HepG2 (cell line): ENCODE data around the gene SLC24A5. TPM values are rescaled to one million over a fixed set of nuclear protein-coding genes. Genes with fewer than 3 reads are reported as not detected.

Source experiments
- ATAC-seq: fragments of 200-7000 bp; cut with Tn5 transposase; 3 replicates; pipeline ENCODE4 v1.9.1; 2020; ENCODE audit warnings: mild to moderate bottlenecking, moderate library complexity
- BruUV-seq: library from RNA; stranded (reverse); fragments of 400-500 nt; replicated peaks from 2 replicates; lab custom pipeline; 2021; lab: Mats Ljungman, UMichigan
- CTCF ChIA-PET: fragments of 300-600 bp; formaldehyde crosslinking; extraction: SDS; loops from one replicate; lab custom pipeline; 2021; ENCODE audit warnings: low total read pairs, inconsistent platforms, low intra/inter-chr PET ratio; lab: Yijun Ruan, JAX
- POLR2A ChIA-PET: fragments of 350-600 bp; sonication (Branson Sonifier 250); formaldehyde crosslinking; loops from one replicate; lab custom pipeline; 2020; ENCODE audit warnings: antibody characterized with exemption, inconsistent platforms; lab: Yijun Ruan, JAX
- DNase-seq: peaks from one replicate; pipeline ENCODE4 v3.0.0-alpha.2; 2015; ENCODE audit warnings: low spot score
- FAIRE-seq: peaks from 3 replicates; lab custom pipeline; 2011; peaks lifted over from hg19 to GRCh38; lab: Jason Lieb, UNC
- H2AFZ ChIP-seq: one replicate; pipeline ENCODE4 v1.6.1; 2011; ENCODE audit warnings: low read length, inconsistent platforms
- H3K27ac ChIP-seq: fragments of 300-600 bp; 3 replicates; pipeline ENCODE4 v1.8.0; 2011; ENCODE audit warnings: mixed run types, mild to moderate bottlenecking, mixed read lengths, low read length, inconsistent platforms; ENCODE audit not compliant: insufficient read depth; ENCODE audit errors: extremely low read length
- H3K27me3 ChIP-seq, 2 experiments: fragments of 200-600 bp in 1 of 2; 2 replicates in 1 of 2; 3 replicates in 1 of 2; pipeline versions ENCODE4 v1.6.0 to v1.8.0; 2011; ENCODE audit warnings: low read length in 2 of 2, mild to moderate bottlenecking in 2 of 2, moderate library complexity in 2 of 2, inconsistent platforms in 1 of 2; ENCODE audit not compliant: insufficient read depth in 2 of 2, control insufficient read depth in 1 of 2
- H3K36me3 ChIP-seq, 2 experiments: fragments of 200-600 bp in 1 of 2; replicated peaks in 1 of 2; 2 replicates in 1 of 2; 3 replicates in 1 of 2; pipeline versions ENCODE4 v1.5.1 to v1.8.0; 2011; ENCODE audit warnings: low read length in 2 of 2, inconsistent platforms in 1 of 2; ENCODE audit not compliant: insufficient read depth in 2 of 2, control insufficient read depth in 1 of 2
- H3K4me1 ChIP-seq: 2 replicates; pipeline ENCODE4 v1.5.1; 2012; ENCODE audit warnings: low read length, inconsistent platforms; ENCODE audit not compliant: insufficient read depth
- H3K4me2 ChIP-seq: 2 replicates; pipeline ENCODE4 v1.6.0; 2011; ENCODE audit warnings: low read depth, low read length, inconsistent platforms
- H3K4me3 ChIP-seq, 3 experiments: fragments of 200-600 bp in 1 of 3; sonication (generic), shearing (Covaris generic) in 1 of 3; replicated peaks in 1 of 3; 2 replicates each; pipeline ENCODE4 v1.5.1; 2011 to 2016; ENCODE audit warnings: low read length in 3 of 3, inconsistent platforms in 2 of 3, low read depth in 2 of 3, mild to moderate bottlenecking in 2 of 3, control low read depth in 1 of 3, mixed read lengths in 1 of 3; ENCODE audit not compliant: insufficient read depth in 1 of 3
- H3K79me2 ChIP-seq: one replicate; pipeline ENCODE4 v1.6.1; 2011; ENCODE audit warnings: low read length, inconsistent platforms; ENCODE audit not compliant: insufficient read depth
- H3K9ac ChIP-seq: 2 replicates; pipeline ENCODE4 v1.6.0; 2011; ENCODE audit warnings: mild to moderate bottlenecking, low read depth, low read length, inconsistent platforms; ENCODE audit not compliant: insufficient read depth
- H3K9me3 ChIP-seq: 2 replicates; pipeline ENCODE4 v1.5.1; 2012; ENCODE audit warnings: mild to moderate bottlenecking, low read length
- H4K20me1 ChIP-seq: 2 replicates; pipeline ENCODE4 v1.6.0; 2011; ENCODE audit warnings: inconsistent platforms, mild to moderate bottlenecking, low read length, moderate library complexity; ENCODE audit not compliant: insufficient read depth
- BCLAF1 ChIP-seq: fragments of 450-650 bp; IDR thresholded peaks from 2 replicates; pipeline ENCODE4 v1.6.1; 2017; ENCODE audit warnings: mild to moderate bottlenecking
- CBX1 ChIP-seq: IDR thresholded peaks from one replicate; pipeline ENCODE4 v1.6.1; 2016; ENCODE audit warnings: antibody characterized with exemption, low read depth
- DZIP1 ChIP-seq: sonication (generic); formaldehyde crosslinking; IDR thresholded peaks from 2 replicates; pipeline ENCODE4 v1.5.0; 2020; ENCODE audit warnings: mild to moderate bottlenecking, missing genetic modification reagents
- FOXO1 ChIP-seq: sonication (generic); formaldehyde crosslinking; IDR thresholded peaks from 2 replicates; pipeline ENCODE4 v1.4.0; 2020; ENCODE audit warnings: missing genetic modification reagents
- FOXP1 ChIP-seq, 2 experiments: fragments of 450-650 bp in 1 of 2; IDR thresholded peaks; 2 replicates each; pipeline ENCODE4 v1.6.1; 2017 to 2018; ENCODE audit warnings: antibody characterized with exemption in 1 of 2
- IRX3 ChIP-seq: sonication (generic); formaldehyde crosslinking; IDR thresholded peaks from 2 replicates; pipeline ENCODE4 v1.8.1; 2023; ENCODE audit warnings: mild to moderate bottlenecking, low read depth, missing genetic modification reagents, borderline replicate concordance
- MAFG ChIP-seq: sonication (generic); formaldehyde crosslinking; IDR thresholded peaks from 2 replicates; pipeline ENCODE4 v1.5.1; 2020; ENCODE audit warnings: mild to moderate bottlenecking, missing genetic modification reagents
- NFE2L1 ChIP-seq: sonication (generic); formaldehyde crosslinking; IDR thresholded peaks from 2 replicates; pipeline ENCODE4 v1.4.0; 2020; ENCODE audit warnings: missing genetic modification reagents, mild to moderate bottlenecking, borderline replicate concordance
- PAX8 ChIP-seq: sonication (generic); formaldehyde crosslinking; IDR thresholded peaks from 2 replicates; pipeline ENCODE4 v1.8.0; 2022; ENCODE audit warnings: mild to moderate bottlenecking, missing genetic modification reagents, borderline replicate concordance
- SMARCE1 ChIP-seq: fragments of 450-650 bp; IDR thresholded peaks from 2 replicates; pipeline ENCODE4 v1.6.1; 2017; ENCODE audit warnings: borderline replicate concordance
- SP1 ChIP-seq, 2 experiments: fragments of 450-650 bp in 1 of 2; sonication (generic) in 1 of 2; formaldehyde crosslinking in 1 of 2; IDR thresholded peaks; 2 replicates each; pipeline versions ENCODE4 v1.4.0 to v1.6.1; 2016 to 2020; ENCODE audit warnings: missing genetic modification reagents in 1 of 2
- TBL1XR1 ChIP-seq: fragments of 150-350 bp; IDR thresholded peaks from 2 replicates; pipeline ENCODE4 v1.6.1; 2014; ENCODE audit warnings: borderline replicate concordance, low read length; ENCODE audit not compliant: partially characterized antibody
- ZNF513 ChIP-seq: sonication (generic); formaldehyde crosslinking; conservative IDR thresholded peaks from 2 replicates; pipeline ENCODE4 v1.5.0; 2020; ENCODE audit warnings: missing genetic modification reagents
- ZNF564 ChIP-seq: sonication (generic); formaldehyde crosslinking; IDR thresholded peaks from 2 replicates; pipeline ENCODE4 v1.8.1; 2023; ENCODE audit warnings: mild to moderate bottlenecking, missing genetic modification reagents
- ZNF770 ChIP-seq: sonication (generic); formaldehyde crosslinking; IDR thresholded peaks from 2 replicates; pipeline ENCODE4 v1.5.0; 2020; ENCODE audit warnings: mild to moderate bottlenecking, missing genetic modification reagents
- WGBS: methylation state at CpG from one replicate; pipeline ENCODE4 v1.1.6; 2017; ENCODE audit warnings: low lambda C conversion rate; 5-methylcytosine and 5-hydroxymethylcytosine counted together
- in situ Hi-C: cut with HindIII; loops from 2 replicates; pipeline ENCODE4 v1.10.0; 2017; ENCODE audit warnings: low pct_unique_long_range_greater_than_20kb; ENCODE audit not compliant: extremely low pct_ligation_motif_present
- intact Hi-C: fragments of 100-400 bp; cut with micrococcal nuclease; formaldehyde crosslinking; loops from one replicate; pipeline ENCODE4 v1.10.0; 2022; ENCODE audit not compliant: unreplicated experiment
- polyA plus RNA-seq, 8 experiments: library from polyadenylated mRNA; depleted of rRNA in 3 of 8; stranded (reverse) in 7 of 8; unstranded in 1 of 8; fragments of >200 nt; fragmentation: Illumina TruSeq in 4 of 8; extraction: Trizol in 4 of 8; gene quantifications; 2 replicates each; pipeline versions ENCODE4 v1.2.1 to v1.2.3, GENCODE V29; 2011 to 2016; ENCODE audit warnings: low read depth in 4 of 8, missing spikeins in 1 of 8, mixed read lengths in 1 of 8; ENCODE audit not compliant: insufficient read depth in 1 of 8
- total RNA-seq, 5 experiments: library from RNA; depleted of rRNA; stranded (reverse); fragments of >200 nt; fragmentation: Illumina TruSeq; extraction: Trizol; gene quantifications; 2 replicates each; pipeline ENCODE4 v1.2.3, GENCODE V29; 2016; ENCODE audit warnings: low read depth in 1 of 5

Gene SLC24A5
- total and polyA plus RNA-seq, 2 of the 13 experiments (the other 11 are each of a cell fraction or from before 2014, with no cell fraction given) = not detected

GRCh38 chr15:48090666-48091065 lies 30.1 kb upstream of the SLC24A5 start (continued):
- TF ChIP-seq ZNF770 (CRISPR knock-in tag) (no peak), PAX8 (CRISPR knock-in tag) (no peak), SP1 (IDR thresholded peaks at IDR 0.05) (no peak), SP1 (CRISPR knock-in tag; IDR thresholded peaks at IDR 0.05) (no peak), CBX1 (no peak)
- TF ChIP-seq, all 625 proteins: peak for 0

GRCh38 chr15:48091522-48091921 lies 29.3 kb upstream of the SLC24A5 start:
- Histone ChIP-seq H3K4me2 (no peak overlapping the region), H3K9me3 (no peaks in the 10 kb centered on the region), H4K20me1 (no peaks in the 10 kb centered on the region), H3K27ac (no peak overlapping the region), H3K36me3 (no peaks in the 10 kb centered on the region), H3K9ac (no peak overlapping the region), H3K4me3 (no peak overlapping the region), H3K27me3 (0 out of 5 replicates have a peak, but pooled peaks cover 0 to 1% of the 10 kb centered on the region in 2 experiments), H3K79me2 (no peaks in the 10 kb centered on the region), H2AFZ (no peak overlapping the region), H3K4me1 (no peaks in the 10 kb centered on the region)
- ChIA-PET POLR2A (no interaction called here), CTCF (no interaction called here)
- in situ Hi-C loops = no loop called here
- no peak for FAIRE-seq
- ATAC-seq = no peak
- intact Hi-C loops = no loop called here
- 0% methylated on average over 2 of the region's 4 CpGs for WGBS
- no TSS peak for BruUV-seq
- DNase-seq = no peak
- TF ChIP-seq FOXP1 (IDR thresholded peaks at IDR 0.05) = no peak
- TF ChIP-seq FOXP1 (CRISPR knock-in tag; IDR thresholded peaks at IDR 0.05) = no peak
- TF ChIP-seq NFE2L1 = no peak
- no peak for TF ChIP-seq FOXO1 (CRISPR knock-in tag)
- no peak for TF ChIP-seq MAFG (CRISPR knock-in tag)
- TF ChIP-seq BCLAF1 = no peak
- no peak for TF ChIP-seq SMARCE1
- no peak for TF ChIP-seq ZNF564 (CRISPR knock-in tag)
- TF ChIP-seq IRX3 (CRISPR knock-in tag) = no peak
- TF ChIP-seq TBL1XR1 = no peak
- no peak for TF ChIP-seq DZIP1
- TF ChIP-seq ZNF513 (CRISPR knock-in tag) = no peak
